NK-92 (cell line): ENCODE results near the gene KIF16B.
"Not testable (repeated sequence)": the region's sequence is repeated elsewhere in the genome, so short reads cannot be mapped to it uniquely, and the experiment has no call there.

Experiments used
- DNase-seq: peaks from one replicate; lab custom pipeline; 2025; ENCODE audit not compliant: unreplicated experiment; lab: John Stamatoyannopoulos, UW

The KIF16B gene

GRCh38 chr20:16270314-16270931, 302.8 kb downstream of the KIF16B start:
- DNase-seq, result no peak

GRCh38 chr20:16267526-16267925, 305.7 kb downstream of the KIF16B start:
- DNase-seq, result no peak

- DNase-seq, result no peak
Measured at GRCh38 chr20:16265334-16265733, 307.9 kb downstream of the KIF16B start.

GRCh38 chr20:16263582-16263981, 309.7 kb downstream of the KIF16B start:
- no peak for DNase-seq

- DNase-seq, result no peak
Measured at GRCh38 chr20:16262594-16262993, 310.7 kb downstream of the KIF16B start.

GRCh38 chr20:16261733-16262273, 311.4 kb downstream of the KIF16B start:
- DNase-seq, result no peak

GRCh38 chr20:16260911-16261310, 312.3 kb downstream of the KIF16B start:
- no peak for DNase-seq

GRCh38 chr20:16260133-16260532, 313.1 kb downstream of the KIF16B start:
- DNase-seq, result not testable (repeated sequence)

GRCh38 chr20:16258766-16259165, 314.5 kb downstream of the KIF16B start:
- no peak for DNase-seq

GRCh38 chr20:16257813-16258430, 315.3 kb downstream of the KIF16B start:
- no peak for DNase-seq

GRCh38 chr20:16257021-16257420, 316.2 kb downstream of the KIF16B start:
- no peak for DNase-seq

GRCh38 chr20:16246870-16247269, 326.4 kb downstream of the KIF16B start:
- DNase-seq, result no peak

- DNase-seq, result no peak
Measured at GRCh38 chr20:16246291-16246690, 327.0 kb downstream of the KIF16B start.

- DNase-seq, result no peak
Measured at GRCh38 chr20:16245879-16246278, 327.4 kb downstream of the KIF16B start.

- DNase-seq, result no peak
Measured at GRCh38 chr20:16244892-16245291, 328.4 kb downstream of the KIF16B start.

GRCh38 chr20:16243470-16243869, 329.8 kb downstream of the KIF16B start:
- no peak for DNase-seq

- DNase-seq, result no peak
Measured at GRCh38 chr20:16241911-16242310, 331.3 kb downstream of the KIF16B start.

GRCh38 chr20:16240355-16240754, 332.9 kb downstream of the KIF16B start:
- DNase-seq, result no peak

GRCh38 chr20:16236589-16237241, 336.5 kb downstream of the KIF16B start:
- no peak for DNase-seq

GRCh38 chr20:16230402-16230801, 342.8 kb downstream of the KIF16B start:
- no peak for DNase-seq

- DNase-seq, result no peak
Measured at GRCh38 chr20:16229813-16230212, 343.4 kb downstream of the KIF16B start.

- no peak for DNase-seq
Measured at GRCh38 chr20:16228722-16229121, 344.5 kb downstream of the KIF16B start.
